H7 (cell line): ENCODE data around the gene PPARA. TPM values are rescaled to one million over a fixed set of nuclear protein-coding genes. Genes with fewer than 3 reads are reported as not detected.

Experiments used
- DNase-seq: peaks from one replicate; pipeline ENCODE4 v3.0.0; 2012
- H3K27me3 ChIP-seq: 2 replicates; pipeline ENCODE4 v1.6.0; 2011; ENCODE audit warnings: mild to moderate bottlenecking, low read length; ENCODE audit not compliant: control insufficient read depth, insufficient read depth
- H3K36me3 ChIP-seq: replicated peaks from 2 replicates; pipeline ENCODE4 v1.5.1; 2011; ENCODE audit warnings: low read length; ENCODE audit not compliant: control insufficient read depth, insufficient read depth
- H3K4me3 ChIP-seq: 2 replicates; pipeline ENCODE4 v1.5.1; 2011; ENCODE audit warnings: low read depth, mild to moderate bottlenecking, control low read depth, low read length, moderate library complexity; ENCODE audit not compliant: insufficient read depth
- total RNA-seq: library from RNA; depleted of rRNA; stranded (reverse); fragments of >200 nt; shearing (Covaris generic); gene quantifications from 2 replicates; pipeline ENCODE4 v1.2.3, GENCODE V29; 2014; rRNA removed

PPARA gene
- total RNA-seq, 1 experiment from 2014 or later: 1.2 TPM

GRCh38 chr22:46287873-46288751 is 137.8 kb downstream of the PPARA start:
- Histone ChIP-seq H3K27me3 (no peaks in the 10 kb centered on the region), H3K36me3 (peaks cover 6% of the 10 kb centered on the region), H3K4me3 (no peak overlapping the region)
- DNase-seq: peak; percentile 44

GRCh38 chr22:46288846-46289243 is 138.5 kb downstream of the PPARA start:
- H3K27me3 ChIP-seq: no peaks in the 10 kb centered on the region
- peaks cover 6% of the 10 kb centered on the region for H3K36me3 ChIP-seq
- no peak overlapping the region for H3K4me3 ChIP-seq
- no peak for DNase-seq

- H3K4me3 ChIP-seq: no peak overlapping the region
- peak; percentile 42 for DNase-seq
- H3K36me3 ChIP-seq: peaks cover 3% of the 10 kb centered on the region
- H3K27me3 ChIP-seq: no peaks in the 10 kb centered on the region
These were observed 139.0 kb downstream of the PPARA start for GRCh38 chr22:46289244-46289891.

GRCh38 chr22:46290121-46290842 is 140.0 kb downstream of the PPARA start:
- H3K4me3 ChIP-seq: no peak overlapping the region
- DNase-seq: no peak
- peaks cover under 1% of the 10 kb centered on the region for H3K36me3 ChIP-seq

GRCh38 chr22:46290843-46291785 is 140.8 kb downstream of the PPARA start:
- Histone ChIP-seq H3K27me3 (no peaks in the 10 kb centered on the region), H3K4me3 (no peak overlapping the region), H3K36me3 (no peaks in the 10 kb centered on the region; the same call in none of the 2 replicates)
- DNase-seq: peak; percentile 35

More at GRCh38 chr22:46290121-46290842, 140.0 kb downstream of the PPARA start:
- H3K27me3 ChIP-seq: no peaks in the 10 kb centered on the region

GRCh38 chr22:46292173-46292572 is 141.8 kb downstream of the PPARA start:
- H3K4me3 ChIP-seq: no peak overlapping the region
- no peaks in the 10 kb centered on the region for H3K36me3 ChIP-seq
- no peaks in the 10 kb centered on the region for H3K27me3 ChIP-seq
- no peak for DNase-seq

GRCh38 chr22:46292732-46293131 is 142.4 kb downstream of the PPARA start:
- no peaks in the 10 kb centered on the region for H3K27me3 ChIP-seq
- H3K36me3 ChIP-seq: no peaks in the 10 kb centered on the region
- H3K4me3 ChIP-seq: no peak overlapping the region
- DNase-seq: peak; percentile 36

Other genes with a start within 250 kb of the PPARA start
- 0.10 TPM in 1 of 2 replicates, not detected in the other for gene WNT7B, start 173.4 kb upstream of the PPARA start, total RNA-seq
- gene CDPF1, start 99.8 kb downstream of the PPARA start, total RNA-seq: 24.5 and 29.3 TPM in 2 replicates
- gene PKDREJ, start 112.8 kb downstream of the PPARA start, total RNA-seq: 0.07 TPM in 1 of 2 replicates, not detected in the other
- 21.8 and 24.0 TPM in 2 replicates for gene TTC38, start 117.5 kb downstream of the PPARA start, total RNA-seq
- 38.8 and 42.9 TPM in 2 replicates for gene GTSE1, start 146.3 kb downstream of the PPARA start, total RNA-seq
- 72.9 and 76.2 TPM in 2 replicates for gene TRMU, start 185.2 kb downstream of the PPARA start, total RNA-seq